IPS-18c (cell line): ENCODE data around the gene EP300.

Experiments used
- H3K4me3 ChIP-seq: 2 replicates; pipeline ENCODE4 v1.7.0; 2013; ENCODE audit warnings: low read depth, mild to moderate bottlenecking, low read length, moderate library complexity; ENCODE audit not compliant: insufficient read depth
- H3K9me3 ChIP-seq: one replicate; pipeline ENCODE4 v1.6.1; 2013; ENCODE audit warnings: mild to moderate bottlenecking, low read length, moderate library complexity; ENCODE audit not compliant: control insufficient read depth, insufficient read depth

Gene EP300

DNA sequence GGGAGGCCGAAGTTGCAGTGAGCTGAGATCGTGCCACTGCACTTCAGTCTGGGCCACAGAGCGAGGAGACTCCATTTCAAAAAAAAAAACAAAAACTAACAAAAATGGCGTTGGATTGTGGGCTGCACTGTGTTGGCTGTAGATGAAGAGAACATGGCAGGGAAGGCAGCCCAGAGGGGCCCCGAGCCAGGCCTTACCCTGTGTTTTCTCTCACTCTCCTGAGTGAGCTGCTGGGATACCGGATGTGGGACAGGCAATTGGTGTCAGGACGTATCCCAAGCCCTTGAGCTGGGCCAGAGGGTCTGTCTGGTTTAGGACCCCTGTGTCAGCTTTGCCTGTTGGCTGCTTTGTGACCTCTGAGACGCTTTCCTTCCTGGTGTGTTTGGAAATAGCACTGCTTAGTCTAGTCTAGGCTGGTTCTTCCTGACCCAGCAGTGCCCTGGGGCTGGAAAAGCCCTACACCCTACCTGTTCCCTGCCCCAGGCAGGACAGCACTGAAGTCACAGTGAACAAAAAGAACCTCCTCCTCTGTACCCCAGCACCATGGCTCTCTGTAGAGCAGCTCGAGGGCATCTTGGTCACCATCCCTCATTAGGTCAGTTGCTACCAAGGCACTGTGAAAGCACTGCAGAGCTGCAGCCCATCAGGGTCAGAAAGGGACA, 130.6 kb downstream of the EP300 start:
- Histone ChIP-seq H3K4me3 (no peak overlapping the region), H3K9me3 (peaks cover 2% of the 10 kb centered on the region)

DNA sequence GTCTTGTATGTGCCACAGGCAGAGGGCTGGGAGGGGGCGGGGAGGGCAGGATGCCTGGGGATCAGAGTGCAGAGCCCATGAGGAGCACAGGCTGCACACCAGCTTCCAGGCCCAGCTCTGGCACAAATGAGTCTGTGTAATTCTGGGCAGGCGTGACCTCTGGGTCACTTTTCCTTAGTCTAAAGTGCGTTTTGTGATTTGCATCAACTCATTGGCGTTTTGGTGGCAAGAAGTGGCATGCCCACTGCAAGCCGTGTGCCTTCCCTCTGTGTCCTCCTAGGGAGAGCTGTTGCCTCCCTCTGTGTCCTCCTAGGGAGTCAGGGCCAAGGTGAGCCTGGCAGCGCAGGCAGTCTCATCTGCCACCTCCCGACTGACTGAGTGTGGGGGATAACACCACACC, 131.1 kb downstream of the EP300 start:
- Histone ChIP-seq H3K9me3 (peaks cover 2% of the 10 kb centered on the region), H3K4me3 (no peak overlapping the region)

DNA sequence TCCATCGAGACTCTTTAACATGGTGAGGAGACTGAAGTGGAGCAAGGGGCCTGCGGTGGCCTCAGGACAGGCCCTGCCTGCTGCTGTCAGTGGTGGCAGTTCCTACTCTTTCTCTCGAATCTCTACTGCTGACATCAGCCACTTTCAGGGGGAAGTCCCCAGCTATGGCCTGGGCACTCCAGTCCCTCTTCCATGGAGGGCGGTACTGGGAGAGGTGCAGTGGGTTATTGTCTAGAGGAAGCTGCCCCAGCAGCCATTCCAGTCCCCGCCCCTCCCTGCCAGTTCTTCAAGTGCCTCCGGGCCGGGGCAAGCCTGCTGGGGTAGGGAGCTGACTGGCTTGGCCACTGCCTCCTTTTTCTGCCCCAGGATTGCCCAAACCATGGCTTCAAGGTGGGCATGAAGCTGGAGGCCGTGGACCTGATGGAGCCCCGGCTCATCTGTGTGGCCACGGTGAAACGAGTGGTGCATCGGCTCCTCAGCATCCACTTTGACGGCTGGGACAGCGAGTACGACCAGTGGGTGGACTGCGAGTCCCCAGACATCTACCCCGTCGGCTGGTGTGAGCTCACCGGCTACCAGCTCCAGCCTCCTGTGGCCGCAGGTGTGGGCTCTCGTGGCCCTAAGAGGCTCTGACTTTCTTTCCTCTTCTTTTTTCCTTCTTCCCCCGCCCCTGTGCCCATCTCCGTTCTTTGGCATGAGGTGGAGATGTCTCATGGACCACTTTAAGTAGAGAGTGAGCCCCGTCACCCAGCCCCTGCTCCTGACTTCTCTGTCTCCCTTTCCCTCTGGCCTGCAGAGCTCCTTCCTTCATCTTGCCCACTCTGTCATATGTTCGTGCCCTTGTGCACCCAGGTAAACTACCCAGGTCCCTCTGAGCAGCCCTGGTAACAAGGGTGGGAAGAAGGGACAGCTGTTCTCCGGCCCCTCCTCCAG, 134.6 kb downstream of the EP300 start:
- Histone ChIP-seq H3K9me3 (peaks cover 2% of the 10 kb centered on the region), H3K4me3 (no peak overlapping the region)

DNA sequence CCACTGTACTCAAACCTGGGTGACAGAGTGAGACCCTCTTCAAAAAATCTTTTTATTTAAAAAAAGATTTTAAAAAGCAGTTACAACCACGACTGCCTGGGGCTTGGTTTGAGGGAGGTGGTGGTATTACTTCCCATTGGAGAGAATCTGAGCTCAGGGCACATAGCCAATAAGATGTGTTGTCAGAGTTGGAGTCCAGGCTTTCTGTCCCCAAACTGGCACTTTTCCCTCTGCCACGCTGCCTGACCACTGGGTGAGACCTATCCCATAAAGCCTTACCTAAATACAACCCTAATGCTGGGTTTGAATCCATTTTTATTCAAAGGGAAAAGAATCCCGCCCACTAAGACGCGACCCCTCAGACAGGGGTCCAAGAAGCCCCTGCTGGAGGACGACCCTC, 136.8 kb downstream of the EP300 start:
- Histone ChIP-seq H3K4me3 (no peak overlapping the region), H3K9me3 (no peaks in the 10 kb centered on the region)
